ENCODE data around the gene ACR. TPM values are rescaled to one million over a fixed set of nuclear protein-coding genes. Genes with fewer than 3 reads are reported as not detected.

The ACR gene
- total RNA-seq, 1 experiment from 2014 or later, result not detected

- Histone ChIP-seq H3K4me3 (no peak overlapping the region), H3K9me2 (ENCODE audit: insufficient read depth) (no peaks in the 10 kb centered on the region), H3K79me2 (ENCODE audit: low read depth) (no peaks in the 10 kb centered on the region), H3K4me2 (no peak overlapping the region), H3K27me3 (ENCODE audit: insufficient read depth, low read depth) (no peaks in the 10 kb centered on the region), H3F3A (ENCODE audit: insufficient read depth, low read depth) (no peaks in the 10 kb centered on the region), H3K27ac (no peak overlapping the region), H3K36me3 (ENCODE audit: low read depth) (no peaks in the 10 kb centered on the region), H3K9me3 (ENCODE audit: insufficient read depth, low read depth) (no peaks in the 10 kb centered on the region), H3K4me1 (replicated peaks; ENCODE audit: insufficient read depth) (no peaks in the 10 kb centered on the region), H2AFZ (no peak overlapping the region), H4K20me1 (ENCODE audit: insufficient read depth) (peaks cover 4% of the 10 kb centered on the region; the same call in 1 of the 2 replicates)
- ChIA-PET CTCF (no interaction called here), POLR2A (ENCODE audit: unreplicated experiment) (no interaction called here)
- no TSS peak for BruUV-seq (replicated peaks)
- intact Hi-C loops (cut with micrococcal nuclease; ENCODE audit: unreplicated experiment), result no loop called here
- no peak for TF ChIP-seq EZH2 (IDR thresholded peaks at IDR 0.05; ENCODE audit: low read depth)
- TF ChIP-seq CTCF (conservative IDR thresholded peaks at IDR 0.05), result no peak; the same call in 1 of the 2 replicates
- no peak for DNase-seq
Observed at GRCh38 chr22:50726643-50727340, 11.2 kb upstream of the ACR start.

GRCh38 chr22:50727678-50728522 is 10.1 kb upstream of the ACR start:
- no peak overlapping the region for H2AFZ ChIP-seq
- CTCF ChIA-PET, result no interaction called here
- no peaks in the 10 kb centered on the region for H3K9me3 ChIP-seq (ENCODE audit: insufficient read depth, low read depth)
- DNase-seq, result peak in 1 of 2 experiments; percentile 5
- no peaks in the 10 kb centered on the region for H3K79me2 ChIP-seq (ENCODE audit: low read depth)
- TF ChIP-seq CTCF (conservative IDR thresholded peaks at IDR 0.05) (no peak), EZH2 (IDR thresholded peaks at IDR 0.05; ENCODE audit: low read depth) (no peak)
- H3F3A ChIP-seq (ENCODE audit: insufficient read depth, low read depth), result no peaks in the 10 kb centered on the region
- no peak overlapping the region for H3K4me3 ChIP-seq
- no peaks in the 10 kb centered on the region for H3K36me3 ChIP-seq (ENCODE audit: low read depth)
- H3K4me1 ChIP-seq (replicated peaks; ENCODE audit: insufficient read depth), result no peaks in the 10 kb centered on the region
- no peak overlapping the region for H3K4me2 ChIP-seq
- peaks cover 4% of the 10 kb centered on the region; the same call in 1 of the 2 replicates for H4K20me1 ChIP-seq (ENCODE audit: insufficient read depth)
- H3K27ac ChIP-seq, result no peak overlapping the region
- no TSS peak for BruUV-seq (replicated peaks)
- H3K27me3 ChIP-seq (ENCODE audit: insufficient read depth, low read depth), result no peaks in the 10 kb centered on the region
- POLR2A ChIA-PET (ENCODE audit: unreplicated experiment), result no interaction called here
- H3K9me2 ChIP-seq (ENCODE audit: insufficient read depth), result no peaks in the 10 kb centered on the region
- intact Hi-C loops (cut with micrococcal nuclease; ENCODE audit: unreplicated experiment), result no loop called here

GRCh38 chr22:50728523-50728931 is 9.5 kb upstream of the ACR start:
- Histone ChIP-seq H2AFZ (no peak overlapping the region), H3K27me3 (ENCODE audit: insufficient read depth, low read depth) (no peaks in the 10 kb centered on the region), H4K20me1 (ENCODE audit: insufficient read depth) (peaks cover 4% of the 10 kb centered on the region; the same call in 1 of the 2 replicates), H3K4me2 (no peak overlapping the region), H3K27ac (no peak overlapping the region), H3K9me3 (ENCODE audit: insufficient read depth, low read depth) (no peaks in the 10 kb centered on the region), H3K4me1 (replicated peaks; ENCODE audit: insufficient read depth) (no peaks in the 10 kb centered on the region), H3K9me2 (ENCODE audit: insufficient read depth) (no peaks in the 10 kb centered on the region), H3K79me2 (ENCODE audit: low read depth) (no peaks in the 10 kb centered on the region), H3F3A (ENCODE audit: insufficient read depth, low read depth) (no peaks in the 10 kb centered on the region), H3K4me3 (no peak overlapping the region), H3K36me3 (ENCODE audit: low read depth) (no peaks in the 10 kb centered on the region)
- CTCF ChIA-PET, result no interaction called here
- POLR2A ChIA-PET (ENCODE audit: unreplicated experiment), result no interaction called here
- TF ChIP-seq EZH2 (IDR thresholded peaks at IDR 0.05; ENCODE audit: low read depth), result no peak
- no peak for TF ChIP-seq CTCF (conservative IDR thresholded peaks at IDR 0.05)
- intact Hi-C loops (cut with micrococcal nuclease; ENCODE audit: unreplicated experiment), result no loop called here
- no peak for DNase-seq
- no TSS peak for BruUV-seq (replicated peaks)

All from PC-9 (cell line).